OCI-LY3 (cell line): Measurements from ENCODE around the gene APOL2.

ENCODE experiments used
- H2AFZ ChIP-seq: fragments of 200-600, 300-600 bp; shearing (Covaris generic); 2 replicates; pipeline ENCODE4 v1.6.0; 2014; ENCODE audit warnings: antibody characterized with exemption, low read depth, low read length
- H3K27ac ChIP-seq: fragments of 200-600, 300-600 bp; sonication (generic); 2 replicates; pipeline ENCODE4 v1.5.1; 2014; ENCODE audit warnings: mild to moderate bottlenecking, low read length, moderate library complexity, mixed read lengths
- H3K27me3 ChIP-seq: fragments of 200-600, 300-600 bp; sonication (generic); 2 replicates; pipeline ENCODE4 v1.6.1; 2014; ENCODE audit warnings: low read depth, low read length, mixed read lengths
- H3K36me3 ChIP-seq: fragments of 200-600, 300-600 bp; sonication (generic); replicated peaks from 2 replicates; pipeline ENCODE3; 2014; ENCODE audit warnings: low read depth, low read length, mixed read lengths
- H3K4me1 ChIP-seq: fragments of 300-600, 200-600 bp; sonication (generic); 2 replicates; pipeline ENCODE4 v1.6.1; 2014; ENCODE audit warnings: low read length, mixed read lengths
- H3K4me2 ChIP-seq: fragments of 200-600, 300-600 bp; sonication (generic); 2 replicates; pipeline ENCODE4 v1.6.1; 2014; ENCODE audit warnings: low read length, mixed read lengths
- H3K4me3 ChIP-seq: fragments of 300-600, 200-600 bp; sonication (generic); 2 replicates; pipeline ENCODE4 v1.5.1; 2014; ENCODE audit warnings: antibody characterized with exemption, mild to moderate bottlenecking, low read length, moderate library complexity
- H3K79me2 ChIP-seq: fragments of 300-600, 200-600 bp; shearing (Covaris generic); 2 replicates; pipeline ENCODE4 v1.6.1; 2014; ENCODE audit warnings: mild to moderate bottlenecking, low read length, mixed read lengths
- H3K9ac ChIP-seq: fragments of 300-600, 200-600 bp; shearing (Covaris generic); 2 replicates; pipeline ENCODE4 v1.6.0; 2014; ENCODE audit warnings: mild to moderate bottlenecking, low read length, moderate library complexity
- H3K9me3 ChIP-seq: fragments of 200-600, 300-600 bp; shearing (Covaris generic); 2 replicates; pipeline ENCODE4 v1.6.1; 2014; ENCODE audit warnings: low read length, mixed read lengths; ENCODE audit not compliant: insufficient read depth
- H4K20me1 ChIP-seq: fragments of 200-600, 300-600 bp; sonication (generic); 2 replicates; pipeline ENCODE4 v1.6.1; 2016; ENCODE audit warnings: low read length, mixed read lengths; ENCODE audit not compliant: insufficient read depth
- EZH2phosphoT487 ChIP-seq: fragments of 200-600 bp; shearing (Covaris generic); IDR thresholded peaks from 2 replicates; pipeline ENCODE4 v1.6.1; 2018; ENCODE audit warnings: antibody characterized with exemption, mixed run types, low read depth
- TF ChIP-seq, protein P1 (sequence below): fragments of 200-600, 300-600 bp; sonication (generic); IDR thresholded peaks from 2 replicates; pipeline ENCODE4 v1.5.1; 2014; ENCODE audit warnings: antibody characterized with exemption, low read length, low read depth

Gene APOL2

DNA sequence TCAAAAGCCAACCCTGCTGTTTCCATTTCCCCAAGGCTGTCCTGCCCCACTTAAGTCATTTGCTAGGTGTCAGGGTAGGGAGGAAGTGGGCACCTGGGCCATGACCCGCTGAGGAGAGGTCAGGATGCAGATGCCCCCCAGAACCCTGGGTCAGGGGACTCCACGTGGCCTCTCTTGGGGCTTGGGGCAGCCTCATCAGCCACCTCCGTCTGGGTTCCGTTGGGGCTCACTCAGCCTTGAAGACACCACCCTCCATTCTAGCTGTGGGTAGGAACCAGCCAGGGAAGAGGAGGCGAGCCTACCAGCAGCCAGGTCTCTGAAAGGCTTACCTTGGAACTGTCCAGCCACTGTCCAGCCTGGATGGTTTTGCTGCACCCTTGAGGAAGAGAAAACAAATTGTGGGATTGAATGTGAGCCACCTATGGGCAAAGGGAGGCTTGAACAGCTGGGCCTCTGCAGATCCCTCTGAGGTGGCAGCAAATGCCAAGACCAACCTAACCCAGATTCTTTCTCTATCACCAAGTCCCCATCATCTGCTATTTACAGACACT lies 40.3 kb downstream of the APOL2 start:
- no peak for TF ChIP-seq EZH2phosphoT487
- TF ChIP-seq, protein P1, sequence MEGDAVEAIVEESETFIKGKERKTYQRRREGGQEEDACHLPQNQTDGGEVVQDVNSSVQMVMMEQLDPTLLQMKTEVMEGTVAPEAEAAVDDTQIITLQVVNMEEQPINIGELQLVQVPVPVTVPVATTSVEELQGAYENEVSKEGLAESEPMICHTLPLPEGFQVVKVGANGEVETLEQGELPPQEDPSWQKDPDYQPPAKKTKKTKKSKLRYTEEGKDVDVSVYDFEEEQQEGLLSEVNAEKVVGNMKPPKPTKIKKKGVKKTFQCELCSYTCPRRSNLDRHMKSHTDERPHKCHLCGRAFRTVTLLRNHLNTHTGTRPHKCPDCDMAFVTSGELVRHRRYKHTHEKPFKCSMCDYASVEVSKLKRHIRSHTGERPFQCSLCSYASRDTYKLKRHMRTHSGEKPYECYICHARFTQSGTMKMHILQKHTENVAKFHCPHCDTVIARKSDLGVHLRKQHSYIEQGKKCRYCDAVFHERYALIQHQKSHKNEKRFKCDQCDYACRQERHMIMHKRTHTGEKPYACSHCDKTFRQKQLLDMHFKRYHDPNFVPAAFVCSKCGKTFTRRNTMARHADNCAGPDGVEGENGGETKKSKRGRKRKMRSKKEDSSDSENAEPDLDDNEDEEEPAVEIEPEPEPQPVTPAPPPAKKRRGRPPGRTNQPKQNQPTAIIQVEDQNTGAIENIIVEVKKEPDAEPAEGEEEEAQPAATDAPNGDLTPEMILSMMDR, result no peak
- Histone ChIP-seq H3K9ac (no peak overlapping the region), H2AFZ (no peak overlapping the region), H3K36me3 (no peaks in the 10 kb centered on the region), H3K79me2 (no peaks in the 10 kb centered on the region), H3K27ac (no peak overlapping the region), H4K20me1 (no peaks in the 10 kb centered on the region), H3K9me3 (no peaks in the 10 kb centered on the region), H3K4me2 (no peak overlapping the region), H3K4me3 (no peak overlapping the region), H3K27me3 (peaks cover 16% of the 10 kb centered on the region; the same call in 1 of the 2 replicates), H3K4me1 (peaks cover 15% of the 10 kb centered on the region)

DNA sequence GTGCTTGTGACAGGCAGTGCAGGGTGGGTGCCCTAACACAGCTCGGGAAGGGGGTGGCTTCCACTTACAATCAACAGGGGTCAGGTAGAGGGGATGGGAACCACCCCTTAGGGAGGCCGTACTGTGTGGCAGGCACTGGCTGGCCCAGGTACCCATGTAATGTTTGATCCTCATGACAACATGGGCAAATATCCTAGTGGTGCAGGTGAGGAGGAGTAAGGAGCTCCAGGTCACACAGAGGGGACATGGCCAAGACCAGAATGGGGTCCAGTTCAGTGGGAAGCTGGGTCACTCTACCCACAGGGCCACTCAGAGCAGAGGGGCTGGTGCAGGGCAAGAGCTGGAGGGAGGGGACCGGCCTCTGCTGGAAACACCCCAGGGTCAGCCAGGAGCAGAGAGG lies 40.8 kb downstream of the APOL2 start:
- peaks cover 15% of the 10 kb centered on the region for H3K4me1 ChIP-seq
- H3K27ac ChIP-seq, result no peak overlapping the region
- no peak overlapping the region for H2AFZ ChIP-seq

DNA sequence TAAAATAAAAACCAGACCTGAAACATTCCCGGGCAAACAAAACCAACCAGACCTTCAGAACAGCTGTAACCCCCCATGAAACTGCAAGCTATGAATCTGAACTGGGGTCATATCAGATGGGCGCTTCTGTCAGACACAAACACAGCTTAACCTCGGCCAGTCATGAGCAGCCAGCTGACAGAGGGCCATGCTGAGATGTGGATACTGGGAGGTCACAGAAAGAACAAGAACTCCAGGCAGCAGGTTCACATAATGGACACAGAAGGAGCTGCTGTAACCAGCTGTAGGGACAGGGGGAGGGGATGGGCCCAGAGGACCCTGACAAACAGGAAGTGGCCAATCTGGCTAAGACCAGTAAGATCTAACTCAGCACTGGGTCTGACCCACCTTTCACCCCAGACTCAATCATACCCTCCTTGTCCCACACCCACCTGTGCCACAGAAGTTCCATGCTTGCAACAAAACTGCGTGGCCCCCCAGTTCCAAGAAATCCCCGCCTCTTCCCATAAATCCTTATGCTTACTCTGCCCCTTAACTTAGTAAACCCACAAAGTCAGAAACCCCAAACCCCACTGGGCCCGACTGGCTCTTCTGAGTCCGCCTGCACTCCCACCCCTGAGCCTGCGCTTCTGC lies 41.7 kb downstream of the APOL2 start:
- Histone ChIP-seq H3K4me1 (peaks cover 15% of the 10 kb centered on the region), H3K4me2 (no peak overlapping the region), H3K79me2 (no peaks in the 10 kb centered on the region), H3K36me3 (no peaks in the 10 kb centered on the region), H3K27me3 (peaks cover 26% of the 10 kb centered on the region), H3K4me3 (no peak overlapping the region), H2AFZ (0 out of 2 replicates have a peak overlapping the region, but pooled peaks have one; percentile 6), H3K9me3 (no peaks in the 10 kb centered on the region), H4K20me1 (no peaks in the 10 kb centered on the region), H3K9ac (no peak overlapping the region), H3K27ac (no peak overlapping the region)
- TF ChIP-seq EZH2phosphoT487, result no peak
- TF ChIP-seq, protein P1, result no peak

More for the DNA sequence above, 40.8 kb downstream of the APOL2 start:
- H3K4me3 ChIP-seq, result no peak overlapping the region
- no peak overlapping the region for H3K4me2 ChIP-seq
- TF ChIP-seq EZH2phosphoT487, result no peak
- TF ChIP-seq, protein P1, result no peak
- H3K9me3 ChIP-seq, result no peaks in the 10 kb centered on the region
- no peak overlapping the region for H3K9ac ChIP-seq
- H3K36me3 ChIP-seq, result no peaks in the 10 kb centered on the region
- H4K20me1 ChIP-seq, result no peaks in the 10 kb centered on the region
- no peaks in the 10 kb centered on the region for H3K79me2 ChIP-seq
- peaks cover 21% of the 10 kb centered on the region; the same call in 1 of the 2 replicates for H3K27me3 ChIP-seq

DNA sequence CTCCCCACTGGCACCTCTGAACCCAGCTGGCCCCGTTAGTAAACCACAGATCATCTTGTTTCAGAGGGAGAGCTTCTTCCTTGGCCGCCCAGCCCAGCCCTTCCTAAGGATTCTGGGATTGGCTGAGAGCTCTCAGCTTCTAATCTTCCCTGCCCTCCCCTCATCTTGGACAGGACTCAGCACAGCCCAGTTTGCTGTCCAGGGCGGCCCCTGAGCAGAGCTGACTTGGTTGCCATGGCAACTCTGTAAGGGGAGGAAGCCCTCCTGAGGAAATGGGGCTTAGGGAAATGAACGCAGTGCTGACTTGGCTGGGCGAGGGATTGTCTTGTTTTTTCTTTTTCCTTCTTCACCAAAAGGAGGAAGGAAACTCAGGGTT lies 42.3 kb downstream of the APOL2 start:
- Histone ChIP-seq H3K4me1 (peaks cover 15% of the 10 kb centered on the region), H3K27ac (no peak overlapping the region), H2AFZ (no peak overlapping the region), H3K9ac (no peak overlapping the region), H3K4me2 (no peak overlapping the region), H3K9me3 (no peaks in the 10 kb centered on the region), H3K4me3 (no peak overlapping the region), H4K20me1 (no peaks in the 10 kb centered on the region), H3K27me3 (peaks cover 30% of the 10 kb centered on the region), H3K79me2 (no peaks in the 10 kb centered on the region), H3K36me3 (no peaks in the 10 kb centered on the region)
- TF ChIP-seq, protein P1, result no peak
- TF ChIP-seq EZH2phosphoT487, result no peak
